ENCODE results near the gene TEX101.
A peak's percentile ranks its signal among the peaks of the same experiment; 100 is the strongest.
"Not testable (repeated sequence)": the region's sequence is repeated elsewhere in the genome, so short reads cannot be mapped to it uniquely, and the experiment has no call there.

TEX101 gene

DNA sequence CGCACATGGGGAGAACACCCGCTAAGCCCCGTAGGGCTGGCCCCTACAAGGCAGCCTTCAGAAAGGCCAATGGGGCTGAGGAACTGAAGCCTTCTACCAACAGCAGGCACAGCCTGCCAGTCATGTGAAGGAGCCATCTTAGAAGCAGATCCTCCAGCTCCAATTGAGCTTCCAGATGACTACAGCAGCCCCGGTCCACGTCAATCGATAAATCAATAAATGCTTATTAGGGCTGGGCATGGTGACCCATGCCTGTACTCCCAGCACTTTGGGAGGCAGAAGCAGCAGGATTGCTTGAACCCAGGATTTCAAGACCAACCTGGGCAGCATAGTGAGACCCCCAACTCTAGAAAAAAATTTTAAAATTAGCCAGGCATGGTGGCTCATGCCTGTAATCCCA is 23.0 kb downstream of the TEX101 start:
- H3K4me2 ChIP-seq, result peak overlapping the region; percentile 93
- peaks cover 27% of the 10 kb centered on the region for H3K9me3 ChIP-seq
- H3K4me3 ChIP-seq, result no peak overlapping the region
- no peaks in the 10 kb centered on the region for H3K27me3 ChIP-seq
- peak overlapping the region; percentile 86 for H3K27ac ChIP-seq
- peaks cover 39% of the 10 kb centered on the region for H3K4me1 ChIP-seq
- TF ChIP-seq Cebpa-rat (IDR thresholded peaks at IDR 0.05), result no peak
- H3K9ac ChIP-seq, result peak overlapping the region; percentile 56; the same call in 1 of the 2 replicates
- H3K36me3 ChIP-seq, result no peaks in the 10 kb centered on the region
- H4K20me1 ChIP-seq, result no peaks in the 10 kb centered on the region

DNA sequence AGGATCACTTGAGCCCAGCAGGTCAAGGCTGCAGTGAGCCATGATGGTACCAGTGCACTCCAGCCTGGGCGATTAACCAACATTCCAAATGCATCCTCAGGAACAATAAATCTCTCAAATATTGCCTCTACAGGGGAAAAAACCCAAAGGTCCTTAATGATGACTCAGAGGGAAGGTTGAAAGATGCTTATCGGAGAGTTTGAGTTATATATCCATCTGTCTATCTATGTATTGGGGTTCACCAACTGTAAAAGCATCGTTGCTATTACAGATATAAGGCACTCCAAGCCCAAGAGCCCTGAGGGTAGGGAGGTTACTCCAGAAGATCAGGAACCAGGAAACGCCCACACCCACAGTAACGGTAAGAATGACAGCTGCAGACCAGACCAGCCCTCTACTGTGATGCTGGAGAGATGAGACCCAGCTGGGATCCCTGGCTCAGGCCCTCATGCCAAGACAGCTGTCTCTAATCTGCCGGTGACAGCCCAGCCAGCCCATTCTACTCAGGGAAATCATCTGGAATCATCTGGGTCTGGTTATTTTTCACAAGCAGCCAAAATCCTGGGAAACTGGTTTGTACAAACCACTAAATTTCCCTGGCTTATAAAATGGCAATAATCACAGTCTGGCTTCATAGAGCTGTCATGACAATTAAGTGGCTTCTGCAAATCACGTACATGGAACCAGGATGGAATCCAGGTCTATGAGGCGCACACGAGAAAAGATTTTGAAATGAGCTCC is 23.8 kb downstream of the TEX101 start:
- no peak for TF ChIP-seq Cebpa-rat (IDR thresholded peaks at IDR 0.05)
- H3K27ac ChIP-seq, result peak overlapping the region; percentile 86
- peak overlapping the region; percentile 40 for H3K4me3 ChIP-seq
- peak overlapping the region; percentile 56; the same call in 1 of the 2 replicates for H3K9ac ChIP-seq
- no peaks in the 10 kb centered on the region for H3K36me3 ChIP-seq
- H3K4me2 ChIP-seq, result peak overlapping the region; percentile 93
- H3K27me3 ChIP-seq, result no peaks in the 10 kb centered on the region
- peaks cover 27% of the 10 kb centered on the region for H3K9me3 ChIP-seq
- no peaks in the 10 kb centered on the region for H4K20me1 ChIP-seq
- peaks cover 39% of the 10 kb centered on the region for H3K4me1 ChIP-seq

DNA sequence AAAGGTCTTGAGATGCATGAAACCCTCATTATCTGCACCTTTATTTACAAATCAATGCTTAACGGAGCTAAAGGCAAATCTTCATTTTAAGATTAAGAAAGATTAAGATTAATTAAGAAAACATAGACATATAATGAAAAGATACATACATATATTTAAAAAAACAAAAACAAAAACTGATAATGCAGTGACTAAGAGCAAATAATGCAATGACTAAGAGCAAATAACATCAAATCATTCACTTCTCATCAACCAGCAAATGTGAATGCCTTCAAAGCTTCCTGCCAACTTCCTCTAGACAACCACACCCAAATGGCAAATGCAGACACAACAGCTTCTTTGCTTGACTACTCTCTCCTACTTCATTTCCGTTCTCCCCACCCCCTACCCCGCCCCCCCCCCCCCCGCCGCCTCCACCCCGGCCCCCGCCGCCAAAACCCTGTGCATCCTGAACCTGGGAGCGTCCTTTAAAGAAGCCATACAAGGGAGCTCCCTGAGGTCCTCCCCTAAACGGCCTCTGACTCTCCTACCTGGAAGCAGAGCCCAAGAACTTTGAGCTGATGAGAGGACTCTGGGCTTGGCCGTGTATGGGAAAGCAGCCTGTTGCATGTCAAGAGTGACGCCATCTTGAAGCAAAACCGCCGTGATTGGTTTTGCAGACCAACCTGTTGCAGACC is 24.5 kb downstream of the TEX101 start:
- no peak for TF ChIP-seq Cebpa-rat (IDR thresholded peaks at IDR 0.05)
- H3K27ac ChIP-seq, result peak overlapping the region; percentile 86
- peaks cover 27% of the 10 kb centered on the region for H3K9me3 ChIP-seq
- peak overlapping the region; percentile 56; the same call in 1 of the 2 replicates for H3K9ac ChIP-seq
- H3K4me1 ChIP-seq, result peaks cover 39% of the 10 kb centered on the region
- H3K27me3 ChIP-seq, result no peaks in the 10 kb centered on the region
- H3K36me3 ChIP-seq, result no peaks in the 10 kb centered on the region
- H3K4me2 ChIP-seq, result peak overlapping the region; percentile 93
- peak overlapping the region; percentile 40 for H3K4me3 ChIP-seq
- H4K20me1 ChIP-seq, result no peaks in the 10 kb centered on the region

DNA sequence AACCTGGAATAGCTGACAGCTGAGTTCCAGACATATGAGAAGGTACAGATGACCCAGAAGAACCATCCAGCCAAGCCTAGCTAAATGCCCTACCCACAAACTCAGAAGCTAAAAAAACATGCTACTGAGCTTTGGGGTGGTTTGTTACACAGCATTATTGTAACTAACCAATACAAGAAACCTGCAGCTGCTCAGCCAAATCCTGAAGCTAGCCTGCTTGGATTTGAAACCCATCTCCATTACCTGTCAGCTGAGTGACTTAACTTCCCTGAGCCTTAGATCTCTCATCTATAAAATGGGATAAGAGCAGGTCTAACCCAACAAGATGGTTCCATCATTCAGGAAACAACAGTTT is 25.0 kb downstream of the TEX101 start:
- H3K27ac ChIP-seq, result peak overlapping the region; percentile 73
- no peak overlapping the region for H3K9ac ChIP-seq

DNA sequence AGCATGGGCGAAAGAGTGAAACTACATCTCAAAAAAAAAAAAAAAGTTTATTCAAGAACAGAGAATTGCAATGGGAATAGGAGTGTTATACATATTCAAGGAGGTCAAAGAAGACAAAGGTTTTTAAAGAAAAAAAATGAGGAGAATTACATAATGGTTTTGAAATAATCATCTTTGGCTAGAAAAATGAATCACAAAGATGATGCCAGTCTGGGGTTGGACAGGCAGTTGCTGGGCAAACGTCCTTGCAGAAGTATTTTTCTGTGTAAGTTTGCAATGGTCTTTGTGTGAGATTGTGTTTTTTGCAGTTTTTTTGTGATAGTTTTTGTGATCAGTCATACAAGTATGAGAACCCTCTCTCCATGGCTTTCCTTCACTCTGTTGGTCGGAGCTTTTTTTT is 27.0 kb downstream of the TEX101 start:
- no peaks in the 10 kb centered on the region for H3K27me3 ChIP-seq
- H3K4me1 ChIP-seq, result peaks cover 34% of the 10 kb centered on the region
- peaks cover 10% of the 10 kb centered on the region for H3K9me3 ChIP-seq
- no peak for TF ChIP-seq Cebpa-rat (IDR thresholded peaks at IDR 0.05)
- no peaks in the 10 kb centered on the region for H3K36me3 ChIP-seq
- no peaks in the 10 kb centered on the region for H4K20me1 ChIP-seq
- no peak overlapping the region for H3K9ac ChIP-seq
- no peak overlapping the region for H3K4me2 ChIP-seq
- H3K4me3 ChIP-seq, result no peak overlapping the region
- H3K27ac ChIP-seq, result no peak overlapping the region

More for the DNA sequence above, 25.0 kb downstream of the TEX101 start:
- peak overlapping the region; percentile 63 for H3K4me2 ChIP-seq
- no peak for TF ChIP-seq Cebpa-rat (IDR thresholded peaks at IDR 0.05)
- no peaks in the 10 kb centered on the region for H3K27me3 ChIP-seq
- H3K36me3 ChIP-seq, result no peaks in the 10 kb centered on the region
- H3K4me1 ChIP-seq, result peaks cover 39% of the 10 kb centered on the region
- no peaks in the 10 kb centered on the region for H4K20me1 ChIP-seq
- no peak overlapping the region for H3K4me3 ChIP-seq
- peaks cover 26% of the 10 kb centered on the region for H3K9me3 ChIP-seq

DNA sequence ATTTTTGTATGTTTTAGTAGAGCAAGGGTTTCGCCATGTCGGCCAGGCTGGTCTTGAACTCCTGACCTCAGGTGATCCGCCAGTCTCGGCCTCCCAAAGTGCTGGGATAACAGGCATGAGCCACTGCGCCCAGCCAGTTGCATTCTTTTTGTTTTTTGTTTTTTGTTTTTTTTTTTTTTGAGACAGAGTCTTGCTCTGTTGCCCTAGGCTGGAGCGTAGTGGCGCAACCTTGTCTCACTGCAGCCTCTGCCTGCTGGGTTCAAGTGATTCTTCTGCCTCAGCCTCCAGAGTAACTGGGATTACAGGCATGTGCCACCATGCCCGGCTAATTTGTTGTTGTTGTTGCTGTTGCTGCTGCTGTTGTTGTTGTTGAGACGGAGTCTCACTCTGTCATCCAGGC is 29.4 kb downstream of the TEX101 start:
- H4K20me1 ChIP-seq, H3K27me3 ChIP-seq: not testable (repeated sequence)

DNA sequence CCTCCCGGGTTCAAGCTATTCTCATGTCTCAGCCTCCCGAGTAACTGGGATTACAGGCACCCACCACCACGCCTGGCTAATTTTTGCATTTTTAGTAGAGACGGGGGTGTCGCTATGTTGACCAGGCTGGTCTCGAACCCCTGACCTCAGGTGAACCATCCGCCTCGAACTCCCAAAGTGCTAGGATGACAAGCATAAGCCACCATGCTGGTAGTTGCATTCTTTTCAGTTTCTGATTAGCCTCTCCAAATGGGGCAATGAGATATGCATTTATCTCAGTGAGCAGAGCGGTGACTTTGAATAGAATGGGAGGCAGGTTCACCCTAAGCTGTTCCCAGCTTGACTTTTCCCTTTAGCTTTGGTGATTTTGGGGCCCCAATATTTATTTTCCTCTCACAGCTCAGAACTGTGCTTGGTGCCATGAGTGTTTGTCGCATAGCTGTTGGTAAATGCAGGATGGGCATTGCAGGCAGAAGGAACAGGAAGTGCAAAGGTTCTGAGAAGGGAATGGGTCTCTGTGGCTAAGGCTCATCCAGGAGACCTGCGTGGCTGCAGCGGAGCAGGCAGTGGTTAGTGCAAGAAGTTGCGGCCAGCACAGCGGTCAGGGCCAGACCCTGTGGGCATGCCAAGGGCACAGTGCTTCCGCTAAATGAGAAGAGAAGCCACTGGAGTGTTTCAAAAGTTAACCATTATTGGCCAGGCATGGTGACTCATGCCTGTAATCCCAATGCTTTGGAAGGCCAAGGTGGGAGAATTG is 30.0 kb downstream of the TEX101 start:
- Histone ChIP-seq H3K4me3 (no peak overlapping the region), H3K27me3 (no peaks in the 10 kb centered on the region), H3K9ac (no peak overlapping the region), H3K4me2 (no peak overlapping the region), H3K9me3 (no peaks in the 10 kb centered on the region), H4K20me1 (no peaks in the 10 kb centered on the region), H3K27ac (no peak overlapping the region), H3K4me1 (peaks cover 7% of the 10 kb centered on the region), H3K36me3 (no peaks in the 10 kb centered on the region)
- TF ChIP-seq Cebpa-rat (IDR thresholded peaks at IDR 0.05), result no peak

More for the DNA sequence above, 29.4 kb downstream of the TEX101 start:
- H3K36me3 ChIP-seq, H3K4me2 ChIP-seq, H3K9ac ChIP-seq, H3K4me3 ChIP-seq, H3K9me3 ChIP-seq, H3K27ac ChIP-seq: not testable (repeated sequence)
- peaks cover 12% of the 10 kb centered on the region for H3K4me1 ChIP-seq

DNA sequence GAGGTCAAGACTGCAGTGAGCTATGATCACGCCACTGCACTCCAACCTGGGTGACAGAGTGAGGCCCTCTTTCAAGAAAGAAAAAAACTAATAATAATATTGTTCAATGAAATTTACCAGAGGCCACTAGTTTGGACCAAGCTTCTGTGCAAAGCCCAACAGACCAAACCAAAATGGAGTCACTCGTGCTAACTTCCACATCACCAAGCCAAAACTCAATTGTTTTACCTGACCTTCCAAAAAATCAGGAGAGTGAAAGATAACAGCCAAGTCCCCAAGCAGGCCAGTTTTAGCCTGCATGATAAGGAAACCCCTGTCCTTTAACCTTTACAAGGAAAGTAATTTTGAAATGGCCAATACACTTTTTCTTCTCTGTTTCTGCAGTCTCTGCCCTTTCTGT is 30.7 kb downstream of the TEX101 start:
- TF ChIP-seq Cebpa-rat (IDR thresholded peaks at IDR 0.05), result no peak
- H3K9me3 ChIP-seq, result no peaks in the 10 kb centered on the region
- H3K9ac ChIP-seq, result no peak overlapping the region
- no peak overlapping the region for H3K4me2 ChIP-seq
- H3K27ac ChIP-seq, result no peak overlapping the region
- no peaks in the 10 kb centered on the region for H3K27me3 ChIP-seq
- no peaks in the 10 kb centered on the region for H3K36me3 ChIP-seq
- no peaks in the 10 kb centered on the region for H4K20me1 ChIP-seq
- no peak overlapping the region for H3K4me3 ChIP-seq
- peaks cover 2% of the 10 kb centered on the region; the same call in 1 of the 2 replicates for H3K4me1 ChIP-seq

DNA sequence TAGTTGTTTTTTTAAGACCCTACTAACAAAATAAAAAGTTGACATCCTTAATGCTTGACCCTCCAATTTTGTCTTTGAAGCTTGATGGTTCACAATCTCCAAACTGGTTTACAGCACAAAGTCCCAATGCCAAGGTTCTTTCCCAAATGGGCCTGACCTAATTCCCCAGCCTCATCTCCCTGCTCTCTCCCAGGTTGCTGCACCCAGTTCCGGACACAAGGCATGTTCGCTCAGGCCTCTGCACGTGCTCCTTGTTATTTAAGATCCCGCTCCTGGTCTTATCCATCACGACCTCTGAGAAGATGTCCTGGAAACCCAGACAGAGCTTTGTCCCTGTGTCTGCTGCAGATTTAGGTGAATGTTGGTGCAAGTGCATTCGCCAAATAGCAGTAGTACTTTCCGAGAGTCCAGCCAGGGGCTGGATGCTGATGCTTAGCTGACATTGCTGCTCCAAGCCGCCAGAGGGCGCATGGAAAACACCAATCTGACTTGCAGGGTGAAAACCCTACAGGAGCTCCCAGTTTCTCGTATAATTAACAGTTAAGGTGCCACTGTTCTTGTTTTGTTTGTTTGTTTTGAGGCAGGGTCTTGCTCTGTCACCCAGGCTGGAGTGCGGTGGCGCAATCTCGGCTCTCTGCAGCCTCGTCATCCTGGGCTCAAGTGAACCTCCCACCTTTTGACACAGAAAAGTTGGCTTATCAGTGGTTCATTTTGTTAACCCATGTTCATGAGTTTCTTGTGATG is 32.2 kb downstream of the TEX101 start:
- H4K20me1 ChIP-seq, result no peaks in the 10 kb centered on the region
- no peak overlapping the region for H3K4me2 ChIP-seq
- no peaks in the 10 kb centered on the region for H3K36me3 ChIP-seq
- no peak for TF ChIP-seq Cebpa-rat (IDR thresholded peaks at IDR 0.05)
- no peaks in the 10 kb centered on the region for H3K27me3 ChIP-seq
- no peak overlapping the region for H3K4me3 ChIP-seq
- H3K4me1 ChIP-seq, result peaks cover 6% of the 10 kb centered on the region; the same call in 1 of the 2 replicates
- no peaks in the 10 kb centered on the region for H3K9me3 ChIP-seq
- no peak overlapping the region for H3K27ac ChIP-seq
- no peak overlapping the region for H3K9ac ChIP-seq
